Activated CD8-positive, alpha-beta T cell treated with anti-CD3 and anti-CD28 coated beads for 36 hours (primary cell): Measurements from ENCODE around the gene SERPINA6. TPM values are rescaled to one million over a fixed set of nuclear protein-coding genes. Genes with fewer than 3 reads are reported as not detected.
"Not testable (repeated sequence)": the region's sequence is repeated elsewhere in the genome, so short reads cannot be mapped to it uniquely, and the experiment has no call there.

Experiments used
- ATAC-seq: fragments of 200-7000 bp; cut with Tn5 transposase; one replicate; pipeline ENCODE4 v1.10.0; 2021; ENCODE audit warnings: mild to moderate bottlenecking, moderate library complexity
- CTCF ChIA-PET: fragments of 350-600 bp; sonication (Branson Sonifier 250); formaldehyde crosslinking; loops from one replicate; lab custom pipeline; 2021; ENCODE audit warnings: antibody characterized with exemption; lab: Charles Lee
- POLR2A ChIA-PET: fragments of 350-600 bp; sonication (Branson Sonifier 250); formaldehyde crosslinking; loops from one replicate; lab custom pipeline; 2021; ENCODE audit warnings: antibody characterized with exemption; lab: Charles Lee
- DNase-seq: peaks from one replicate; pipeline ENCODE4 v3.0.0-alpha.2; 2020
- H3K27ac Mint-ChIP-seq: one replicate; pipeline ENCODE4 v1.8.0; 2021; ENCODE audit warnings: mild to moderate bottlenecking, mixed read lengths
- H3K27me3 Mint-ChIP-seq: one replicate; pipeline ENCODE4 v1.8.0; 2021; ENCODE audit warnings: mixed read lengths
- H3K36me3 Mint-ChIP-seq: one replicate; pipeline ENCODE4 v1.8.0; 2021; ENCODE audit warnings: low read depth, mixed read lengths
- H3K4me1 Mint-ChIP-seq: one replicate; pipeline ENCODE4 v1.8.0; 2021; ENCODE audit warnings: low read depth, mixed read lengths
- H3K4me3 Mint-ChIP-seq: one replicate; pipeline ENCODE4 v1.8.0; 2021; ENCODE audit warnings: mild to moderate bottlenecking, moderate library complexity, mixed read lengths
- H3K9me3 Mint-ChIP-seq: one replicate; pipeline ENCODE4 v1.8.0; 2021; ENCODE audit warnings: mixed read lengths
- CTCF ChIP-seq: fragments of 200-600 bp; IDR thresholded peaks from one replicate; pipeline ENCODE4 v1.8.0; 2022; ENCODE audit warnings: antibody characterized with exemption, mild to moderate bottlenecking
- intact Hi-C: fragments of 100-400 bp; cut with micrococcal nuclease; formaldehyde crosslinking; loops from one replicate; pipeline ENCODE4 v1.10.0; 2022
- total RNA-seq, 2 experiments: library from RNA; stranded (reverse); gene quantifications; one replicate each; pipeline ENCODE4 v1.2.3, GENCODE V29; 2021

SERPINA6 gene
- total RNA-seq, 2 experiments from 2014 or later: not detected

- peaks cover 3% of the 10 kb centered on the region for H3K27me3 Mint-ChIP-seq
- ATAC-seq (no peak), DNase-seq (no peak)
- H3K9me3 Mint-ChIP-seq: peaks cover 7% of the 10 kb centered on the region
- intact Hi-C loops: no loop called here
- TF ChIP-seq CTCF: no peak
- POLR2A ChIA-PET: interaction anchor here (0.6 kb wide), 1 partner anchor 423 kb away, joined by 3 read pairs; no protein-coding TSS in a partner anchor
- H3K4me3 Mint-ChIP-seq: no peak overlapping the region
- no peaks in the 10 kb centered on the region for H3K4me1 Mint-ChIP-seq
- no peak overlapping the region for H3K27ac Mint-ChIP-seq
- H3K36me3 Mint-ChIP-seq: no peaks in the 10 kb centered on the region
- CTCF ChIA-PET: no interaction called here
Measured at GRCh38 chr14:94303111-94303510, 20.0 kb downstream of the SERPINA6 start.

GRCh38 chr14:94298130-94298529, 25.0 kb downstream of the SERPINA6 start:
- Mint-ChIP-seq H3K4me1 (no peaks in the 10 kb centered on the region), H3K27me3 (peaks cover 5% of the 10 kb centered on the region), H3K27ac (no peak overlapping the region), H3K36me3 (no peaks in the 10 kb centered on the region), H3K9me3 (peaks cover 3% of the 10 kb centered on the region), H3K4me3 (no peak overlapping the region)
- DNase-seq (no peak), ATAC-seq (no peak)
- ChIA-PET CTCF (no interaction called here), POLR2A (no interaction called here)
- TF ChIP-seq CTCF: no peak
- intact Hi-C loops: no loop called here

- POLR2A ChIA-PET, DNase-seq, intact Hi-C loops, CTCF ChIA-PET, H3K27ac Mint-ChIP-seq, H3K4me3 Mint-ChIP-seq, H3K36me3 Mint-ChIP-seq, H3K27me3 Mint-ChIP-seq, H3K4me1 Mint-ChIP-seq, H3K9me3 Mint-ChIP-seq: not testable (repeated sequence)
- ATAC-seq: peak; percentile 13
Measured at GRCh38 chr14:94296181-94296545, 27.0 kb downstream of the SERPINA6 start.

- ChIA-PET CTCF (no interaction called here), POLR2A (no interaction called here)
- Mint-ChIP-seq H3K27me3 (peaks cover 5% of the 10 kb centered on the region), H3K4me1 (no peaks in the 10 kb centered on the region), H3K9me3 (peaks cover 3% of the 10 kb centered on the region), H3K36me3 (no peaks in the 10 kb centered on the region), H3K4me3 (no peak overlapping the region), H3K27ac (no peak overlapping the region)
- no peak for TF ChIP-seq CTCF
- intact Hi-C loops: no loop called here
- ATAC-seq: no peak
- DNase-seq: no peak
Measured at GRCh38 chr14:94295360-94296180, 27.6 kb downstream of the SERPINA6 start.

- Mint-ChIP-seq H3K27me3 (peaks cover 5% of the 10 kb centered on the region), H3K27ac (no peak overlapping the region), H3K9me3 (peaks cover 3% of the 10 kb centered on the region), H3K4me1 (no peaks in the 10 kb centered on the region), H3K4me3 (no peak overlapping the region), H3K36me3 (no peaks in the 10 kb centered on the region)
- CTCF ChIA-PET: no interaction called here
- intact Hi-C loops: no loop called here
- ATAC-seq: no peak
- no peak for TF ChIP-seq CTCF
- POLR2A ChIA-PET: interaction anchor here (1.3 kb wide), 1 partner anchor 12 kb away, joined by 3 read pairs; no protein-coding TSS in a partner anchor
- no peak for DNase-seq
Measured at GRCh38 chr14:94293578-94293924, 29.6 kb downstream of the SERPINA6 start.
